ENCODE results near the gene SPATA45.

The SPATA45 gene

GRCh38 chr1:212828395-212828794 is 19.1 kb downstream of the SPATA45 start:
- no peak for DNase-seq (ENCODE audit: low spot score)

GRCh38 chr1:212827831-212828278 is 19.6 kb downstream of the SPATA45 start:
- no peak for DNase-seq (ENCODE audit: low spot score)

GRCh38 chr1:212827171-212827776 is 20.2 kb downstream of the SPATA45 start:
- no peak for DNase-seq (ENCODE audit: low spot score)

- DNase-seq (ENCODE audit: low spot score), result no peak
Observed at GRCh38 chr1:212825798-212826452, 21.5 kb downstream of the SPATA45 start.

GRCh38 chr1:212824201-212824600 is 23.2 kb downstream of the SPATA45 start:
- no peak for DNase-seq (ENCODE audit: low spot score)

- DNase-seq (ENCODE audit: low spot score), result no peak
Observed at GRCh38 chr1:212822956-212823355, 24.5 kb downstream of the SPATA45 start.

- no peak for DNase-seq (ENCODE audit: low spot score)
Observed at GRCh38 chr1:212820969-212821368, 26.5 kb downstream of the SPATA45 start.

- no peak for DNase-seq (ENCODE audit: low spot score)
Observed at GRCh38 chr1:212819726-212820125, 27.7 kb downstream of the SPATA45 start.

- DNase-seq (ENCODE audit: low spot score), result no peak
Observed at GRCh38 chr1:212816567-212817278, 30.7 kb downstream of the SPATA45 start.

- DNase-seq (ENCODE audit: low spot score), result peak; percentile 59
Observed at GRCh38 chr1:212814537-212815334, 32.7 kb downstream of the SPATA45 start.

GRCh38 chr1:212805767-212806166 is 41.7 kb downstream of the SPATA45 start:
- no peak for DNase-seq (ENCODE audit: low spot score)

- no peak for DNase-seq (ENCODE audit: low spot score)
Observed at GRCh38 chr1:212797681-212798080, 49.8 kb downstream of the SPATA45 start.

- DNase-seq (ENCODE audit: low spot score), result peak; percentile 95
Observed at GRCh38 chr1:212794561-212795014, 52.9 kb downstream of the SPATA45 start.

- DNase-seq (ENCODE audit: low spot score), result no peak
Observed at GRCh38 chr1:212792396-212792908, 55.0 kb downstream of the SPATA45 start.

GRCh38 chr1:212791676-212792395 is 55.6 kb downstream of the SPATA45 start, which contains the start of the genes NSL1 and TATDN3:
Gene NSL1, minus strand, starts transcription at chr1:212791777. Its CDS starts 14 bp downstream, at chr1:212791763.
Gene TATDN3, plus strand, starts transcription at chr1:212791894. Its CDS starts 28 bp downstream, at chr1:212791922.
- DNase-seq (ENCODE audit: low spot score), result peak; percentile 83

GRCh38 chr1:212791261-212791675 is 56.2 kb downstream of the SPATA45 start:
- DNase-seq (ENCODE audit: low spot score), result no peak

GRCh38 chr1:212785871-212786270 is 61.6 kb downstream of the SPATA45 start:
- no peak for DNase-seq (ENCODE audit: low spot score)

- no peak for DNase-seq (ENCODE audit: low spot score)
Observed at GRCh38 chr1:212783976-212784375, 63.5 kb downstream of the SPATA45 start.

GRCh38 chr1:212782422-212783154 is 64.9 kb downstream of the SPATA45 start:
- DNase-seq (ENCODE audit: low spot score), result peak; percentile 47

- DNase-seq (ENCODE audit: low spot score), result no peak
Observed at GRCh38 chr1:212781225-212781624, 66.2 kb downstream of the SPATA45 start.

Measured in pons (tissue), 1 donor.